ENCODE results near the gene ETHE1.
"Not testable (repeated sequence)": the region's sequence is repeated elsewhere in the genome, so short reads cannot be mapped to it uniquely, and the experiment has no call there.

ETHE1 gene

DNA sequence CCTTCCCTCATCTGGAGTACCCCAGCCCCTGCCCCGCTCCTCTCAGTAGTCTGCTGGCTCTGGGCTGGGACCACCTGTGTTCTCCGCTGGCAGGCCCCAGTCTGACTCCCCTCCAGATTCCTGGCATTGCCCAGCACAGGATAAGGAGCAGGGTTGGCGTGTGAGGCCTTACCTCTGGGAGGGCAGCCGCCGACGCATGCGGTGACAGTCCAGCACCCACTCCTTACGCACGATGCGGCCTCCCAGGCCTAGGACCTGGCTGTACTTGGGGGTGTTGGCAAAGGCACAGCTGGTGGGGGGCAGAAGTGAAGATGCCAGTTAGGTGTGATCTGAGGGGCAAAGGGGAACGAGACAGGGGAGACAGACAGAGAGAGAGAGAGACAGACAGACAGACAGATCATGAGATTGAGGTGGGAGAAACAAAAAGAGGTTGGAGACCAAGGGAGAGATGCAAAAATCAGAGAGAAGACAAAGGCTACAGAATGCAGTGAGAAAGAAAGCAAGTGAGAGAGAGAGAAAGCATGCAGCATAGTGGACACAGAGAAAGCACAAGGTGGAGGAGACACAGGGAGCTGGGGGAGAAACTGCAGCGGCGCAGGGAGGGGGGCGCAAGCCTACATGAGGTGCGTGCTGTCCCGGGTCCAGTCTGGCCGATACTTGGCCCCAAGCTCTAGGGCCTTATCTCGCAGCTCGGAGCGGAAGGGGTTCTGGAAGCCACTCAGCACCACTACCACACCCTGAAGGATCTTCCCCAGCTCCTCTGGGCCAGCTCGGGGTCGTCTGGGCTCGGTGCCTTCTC is 24.6 kb upstream of the ETHE1 start:
- TF ChIP-seq, protein P1, sequence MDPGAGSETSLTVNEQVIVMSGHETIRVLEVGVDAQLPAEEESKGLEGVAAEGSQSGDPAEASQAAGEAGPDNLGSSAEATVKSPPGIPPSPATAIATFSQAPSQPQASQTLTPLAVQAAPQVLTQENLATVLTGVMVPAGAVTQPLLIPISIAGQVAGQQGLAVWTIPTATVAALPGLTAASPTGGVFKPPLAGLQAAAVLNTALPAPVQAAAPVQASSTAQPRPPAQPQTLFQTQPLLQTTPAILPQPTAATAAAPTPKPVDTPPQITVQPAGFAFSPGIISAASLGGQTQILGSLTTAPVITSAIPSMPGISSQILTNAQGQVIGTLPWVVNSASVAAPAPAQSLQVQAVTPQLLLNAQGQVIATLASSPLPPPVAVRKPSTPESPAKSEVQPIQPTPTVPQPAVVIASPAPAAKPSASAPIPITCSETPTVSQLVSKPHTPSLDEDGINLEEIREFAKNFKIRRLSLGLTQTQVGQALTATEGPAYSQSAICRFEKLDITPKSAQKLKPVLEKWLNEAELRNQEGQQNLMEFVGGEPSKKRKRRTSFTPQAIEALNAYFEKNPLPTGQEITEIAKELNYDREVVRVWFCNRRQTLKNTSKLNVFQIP (CRISPR knock-in tag; IDR thresholded peaks at IDR 0.05; ENCODE audit: borderline replicate concordance, low read depth) = no peak
- TF ChIP-seq TOX (CRISPR knock-in tag; IDR thresholded peaks at IDR 0.05; ENCODE audit: borderline replicate concordance) (no peak), BACH2 (CRISPR knock-in tag; IDR thresholded peaks at IDR 0.05; ENCODE audit: borderline replicate concordance) (no peak), OSR1 (CRISPR knock-in tag; IDR thresholded peaks at IDR 0.05) (no peak)
- TF ChIP-seq, protein P2, sequence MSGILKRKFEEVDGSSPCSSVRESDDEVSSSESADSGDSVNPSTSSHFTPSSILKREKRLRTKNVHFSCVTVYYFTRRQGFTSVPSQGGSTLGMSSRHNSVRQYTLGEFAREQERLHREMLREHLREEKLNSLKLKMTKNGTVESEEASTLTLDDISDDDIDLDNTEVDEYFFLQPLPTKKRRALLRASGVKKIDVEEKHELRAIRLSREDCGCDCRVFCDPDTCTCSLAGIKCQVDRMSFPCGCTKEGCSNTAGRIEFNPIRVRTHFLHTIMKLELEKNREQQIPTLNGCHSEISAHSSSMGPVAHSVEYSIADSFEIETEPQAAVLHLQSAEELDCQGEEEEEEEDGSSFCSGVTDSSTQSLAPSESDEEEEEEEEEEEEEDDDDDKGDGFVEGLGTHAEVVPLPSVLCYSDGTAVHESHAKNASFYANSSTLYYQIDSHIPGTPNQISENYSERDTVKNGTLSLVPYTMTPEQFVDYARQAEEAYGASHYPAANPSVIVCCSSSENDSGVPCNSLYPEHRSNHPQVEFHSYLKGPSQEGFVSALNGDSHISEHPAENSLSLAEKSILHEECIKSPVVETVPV (CRISPR knock-in tag; IDR thresholded peaks at IDR 0.05) = no peak
- TF ChIP-seq, protein P3, sequence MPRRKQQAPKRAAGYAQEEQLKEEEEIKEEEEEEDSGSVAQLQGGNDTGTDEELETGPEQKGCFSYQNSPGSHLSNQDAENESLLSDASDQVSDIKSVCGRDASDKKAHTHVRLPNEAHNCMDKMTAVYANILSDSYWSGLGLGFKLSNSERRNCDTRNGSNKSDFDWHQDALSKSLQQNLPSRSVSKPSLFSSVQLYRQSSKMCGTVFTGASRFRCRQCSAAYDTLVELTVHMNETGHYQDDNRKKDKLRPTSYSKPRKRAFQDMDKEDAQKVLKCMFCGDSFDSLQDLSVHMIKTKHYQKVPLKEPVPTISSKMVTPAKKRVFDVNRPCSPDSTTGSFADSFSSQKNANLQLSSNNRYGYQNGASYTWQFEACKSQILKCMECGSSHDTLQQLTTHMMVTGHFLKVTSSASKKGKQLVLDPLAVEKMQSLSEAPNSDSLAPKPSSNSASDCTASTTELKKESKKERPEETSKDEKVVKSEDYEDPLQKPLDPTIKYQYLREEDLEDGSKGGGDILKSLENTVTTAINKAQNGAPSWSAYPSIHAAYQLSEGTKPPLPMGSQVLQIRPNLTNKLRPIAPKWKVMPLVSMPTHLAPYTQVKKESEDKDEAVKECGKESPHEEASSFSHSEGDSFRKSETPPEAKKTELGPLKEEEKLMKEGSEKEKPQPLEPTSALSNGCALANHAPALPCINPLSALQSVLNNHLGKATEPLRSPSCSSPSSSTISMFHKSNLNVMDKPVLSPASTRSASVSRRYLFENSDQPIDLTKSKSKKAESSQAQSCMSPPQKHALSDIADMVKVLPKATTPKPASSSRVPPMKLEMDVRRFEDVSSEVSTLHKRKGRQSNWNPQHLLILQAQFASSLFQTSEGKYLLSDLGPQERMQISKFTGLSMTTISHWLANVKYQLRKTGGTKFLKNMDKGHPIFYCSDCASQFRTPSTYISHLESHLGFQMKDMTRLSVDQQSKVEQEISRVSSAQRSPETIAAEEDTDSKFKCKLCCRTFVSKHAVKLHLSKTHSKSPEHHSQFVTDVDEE (CRISPR knock-in tag; IDR thresholded peaks at IDR 0.05) = no peak
- ATAC-seq = no peak

DNA sequence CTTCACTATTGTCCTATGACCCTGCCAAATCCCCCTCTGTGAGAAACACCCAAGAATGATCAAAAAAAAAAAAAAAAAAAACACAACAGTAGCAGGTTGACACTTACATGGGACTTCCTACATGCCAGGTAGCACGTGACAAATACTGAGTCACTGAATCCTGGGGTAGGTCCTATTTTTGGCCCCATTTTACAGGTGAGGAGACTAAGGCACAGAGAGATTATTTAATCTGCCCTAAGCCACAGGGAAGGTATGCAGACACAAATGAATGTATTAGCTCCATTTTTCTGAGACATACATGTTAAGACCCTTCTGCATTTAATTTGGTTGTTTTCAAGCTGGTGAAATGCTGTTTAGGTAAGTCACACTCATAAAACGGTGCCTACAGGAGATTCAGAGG is 21.7 kb upstream of the ETHE1 start:
- ATAC-seq = no peak
- no peak for TF ChIP-seq ARNTL (CRISPR knock-in tag; IDR thresholded peaks at IDR 0.05; ENCODE audit: borderline replicate concordance, low read depth)
- no peak for TF ChIP-seq TCF4 (CRISPR knock-in tag; IDR thresholded peaks at IDR 0.05; ENCODE audit: borderline replicate concordance)
- no peak for TF ChIP-seq GLIS3 (CRISPR knock-in tag; IDR thresholded peaks at IDR 0.05)
- no peak for TF ChIP-seq RARB (CRISPR knock-in tag; IDR thresholded peaks at IDR 0.05)
- TF ChIP-seq ZNF565 (CRISPR knock-in tag; conservative IDR thresholded peaks at IDR 0.05; ENCODE audit: low read depth) = no peak
- TF ChIP-seq SNAI2 (CRISPR knock-in tag; IDR thresholded peaks at IDR 0.05) = no peak
- TF ChIP-seq, protein P3 (CRISPR knock-in tag; IDR thresholded peaks at IDR 0.05) = no peak
- TF ChIP-seq, protein P4, sequence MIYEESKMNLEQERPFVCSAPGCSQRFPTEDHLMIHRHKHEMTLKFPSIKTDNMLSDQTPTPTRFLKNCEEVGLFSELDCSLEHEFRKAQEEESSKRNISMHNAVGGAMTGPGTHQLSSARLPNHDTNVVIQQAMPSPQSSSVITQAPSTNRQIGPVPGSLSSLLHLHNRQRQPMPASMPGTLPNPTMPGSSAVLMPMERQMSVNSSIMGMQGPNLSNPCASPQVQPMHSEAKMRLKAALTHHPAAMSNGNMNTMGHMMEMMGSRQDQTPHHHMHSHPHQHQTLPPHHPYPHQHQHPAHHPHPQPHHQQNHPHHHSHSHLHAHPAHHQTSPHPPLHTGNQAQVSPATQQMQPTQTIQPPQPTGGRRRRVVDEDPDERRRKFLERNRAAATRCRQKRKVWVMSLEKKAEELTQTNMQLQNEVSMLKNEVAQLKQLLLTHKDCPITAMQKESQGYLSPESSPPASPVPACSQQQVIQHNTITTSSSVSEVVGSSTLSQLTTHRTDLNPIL (CRISPR knock-in tag; IDR thresholded peaks at IDR 0.05; ENCODE audit: low read depth) = no peak
- no peak for TF ChIP-seq ZNF8 (CRISPR knock-in tag; IDR thresholded peaks at IDR 0.05)
- TF ChIP-seq ZC3H10 (CRISPR knock-in tag; IDR thresholded peaks at IDR 0.05) = no peak
- no peak for TF ChIP-seq PPARA (CRISPR knock-in tag; IDR thresholded peaks at IDR 0.05; ENCODE audit: borderline replicate concordance)
- no peak for TF ChIP-seq ZFP30 (CRISPR knock-in tag; IDR thresholded peaks at IDR 0.05)
- no peak for TF ChIP-seq TOX (CRISPR knock-in tag; IDR thresholded peaks at IDR 0.05; ENCODE audit: borderline replicate concordance)
- TF ChIP-seq, protein P1 (CRISPR knock-in tag; IDR thresholded peaks at IDR 0.05; ENCODE audit: borderline replicate concordance, low read depth) = no peak
- TF ChIP-seq ISL1 (CRISPR knock-in tag; IDR thresholded peaks at IDR 0.05) = no peak
- TF ChIP-seq, protein P2 (CRISPR knock-in tag; IDR thresholded peaks at IDR 0.05) = no peak
- TF ChIP-seq OSR1 (CRISPR knock-in tag; IDR thresholded peaks at IDR 0.05) = no peak

DNA sequence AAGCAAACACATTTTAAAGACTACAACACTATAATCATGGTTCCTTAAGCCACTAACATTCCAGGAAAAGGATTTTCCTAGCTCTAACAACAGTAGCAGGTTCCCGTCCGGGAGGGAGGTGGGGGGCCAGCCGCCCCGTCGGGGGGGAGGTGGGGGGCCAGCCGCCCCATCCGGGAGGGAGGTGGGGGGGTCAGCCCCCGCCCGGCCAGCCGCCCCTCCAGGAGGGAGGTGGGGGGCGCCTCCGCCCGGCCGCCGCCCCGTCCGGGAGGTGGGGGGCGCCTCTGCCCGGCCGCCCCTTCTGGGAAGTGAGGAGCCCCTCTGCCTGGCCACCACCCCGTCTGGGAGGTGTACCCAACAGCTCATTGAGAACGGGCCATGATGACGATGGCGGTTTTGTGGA is 20.9 kb upstream of the ETHE1 start:
- not testable (repeated sequence) for ATAC-seq

Measured in SK-N-SH treated with all-trans-retinoic acid at 6 μM for 48 hours (cell line).